ENCODE results near the gene SLC38A2.
"Not testable (repeated sequence)": the region's sequence is repeated elsewhere in the genome, so short reads cannot be mapped to it uniquely, and the experiment has no call there.

SLC38A2 gene

GRCh38 chr12:46343118-46343852 is 29.3 kb downstream of the SLC38A2 start:
- Histone ChIP-seq H3K9me3 (ENCODE audit: insufficient read depth, low read length) (no peaks in the 10 kb centered on the region), H3K4me3 (ENCODE audit: insufficient read depth, low read length, poor library complexity, severe bottlenecking) (no peak overlapping the region), H2AFZ (ENCODE audit: low read depth, low read length, severe bottlenecking) (no peak overlapping the region), H4K20me1 (ENCODE audit: low read depth, low read length) (no peaks in the 10 kb centered on the region), H3K36me3 (ENCODE audit: low read length) (no peaks in the 10 kb centered on the region), H3K27ac (ENCODE audit: low read depth, low read length) (no peak overlapping the region), H3K9me2 (replicated peaks; ENCODE audit: insufficient read depth, low read length) (no peaks in the 10 kb centered on the region), H3K4me2 (ENCODE audit: low read depth, low read length, poor library complexity, severe bottlenecking) (no peak overlapping the region), H3K79me2 (ENCODE audit: insufficient read depth, low read length) (no peaks in the 10 kb centered on the region), H3K9ac (ENCODE audit: low read length) (no peak overlapping the region), H3K27me3 (ENCODE audit: low read length) (no peaks in the 10 kb centered on the region), H3F3A (ENCODE audit: insufficient read depth) (no peaks in the 10 kb centered on the region)
- TF ChIP-seq CTCF (IDR thresholded peaks at IDR 0.05; ENCODE audit: insufficient read depth, low read length, poor library complexity, severe bottlenecking) (no peak), EZH2phosphoT487 (conservative IDR thresholded peaks at IDR 0.05; ENCODE audit: low read length) (no peak)

- Histone ChIP-seq H4K20me1 (ENCODE audit: low read depth, low read length) (no peaks in the 10 kb centered on the region), H3K9ac (ENCODE audit: low read length) (no peak overlapping the region), H3K79me2 (ENCODE audit: insufficient read depth, low read length) (no peaks in the 10 kb centered on the region), H2AFZ (ENCODE audit: low read depth, low read length, severe bottlenecking) (no peak overlapping the region), H3K9me2 (replicated peaks; ENCODE audit: insufficient read depth, low read length) (no peaks in the 10 kb centered on the region), H3K9me3 (ENCODE audit: insufficient read depth, low read length) (no peaks in the 10 kb centered on the region), H3K27me3 (ENCODE audit: low read length) (no peaks in the 10 kb centered on the region), H3K4me3 (ENCODE audit: insufficient read depth, low read length, poor library complexity, severe bottlenecking) (no peak overlapping the region), H3K4me2 (ENCODE audit: low read depth, low read length, poor library complexity, severe bottlenecking) (no peak overlapping the region), H3F3A (ENCODE audit: insufficient read depth) (no peaks in the 10 kb centered on the region), H3K36me3 (ENCODE audit: low read length) (no peaks in the 10 kb centered on the region), H3K27ac (ENCODE audit: low read depth, low read length) (no peak overlapping the region)
- TF ChIP-seq CTCF (IDR thresholded peaks at IDR 0.05; ENCODE audit: insufficient read depth, low read length, poor library complexity, severe bottlenecking) (peak; percentile 28), EZH2phosphoT487 (conservative IDR thresholded peaks at IDR 0.05; ENCODE audit: low read length) (no peak)
These were observed 30.0 kb downstream of the SLC38A2 start for GRCh38 chr12:46342562-46343033.

GRCh38 chr12:46339051-46339450 is 33.5 kb downstream of the SLC38A2 start:
- no peaks in the 10 kb centered on the region for H3K36me3 ChIP-seq (ENCODE audit: low read length)
- no peaks in the 10 kb centered on the region for H3K9me2 ChIP-seq (replicated peaks; ENCODE audit: insufficient read depth, low read length)
- H2AFZ ChIP-seq (ENCODE audit: low read depth, low read length, severe bottlenecking), result no peak overlapping the region
- TF ChIP-seq EZH2phosphoT487 (conservative IDR thresholded peaks at IDR 0.05; ENCODE audit: low read length), result no peak
- no peaks in the 10 kb centered on the region for H3K9me3 ChIP-seq (ENCODE audit: insufficient read depth, low read length)
- no peaks in the 10 kb centered on the region for H4K20me1 ChIP-seq (ENCODE audit: low read depth, low read length)
- no peaks in the 10 kb centered on the region for H3F3A ChIP-seq (ENCODE audit: insufficient read depth)
- no peaks in the 10 kb centered on the region for H3K79me2 ChIP-seq (ENCODE audit: insufficient read depth, low read length)
- H3K4me2 ChIP-seq (ENCODE audit: low read depth, low read length, poor library complexity, severe bottlenecking), result no peak overlapping the region
- no peak overlapping the region for H3K4me3 ChIP-seq (ENCODE audit: insufficient read depth, low read length, poor library complexity, severe bottlenecking)
- H3K27ac ChIP-seq (ENCODE audit: low read depth, low read length), result no peak overlapping the region
- no peaks in the 10 kb centered on the region for H3K27me3 ChIP-seq (ENCODE audit: low read length)
- H3K9ac ChIP-seq (ENCODE audit: low read length), result no peak overlapping the region

- H3F3A ChIP-seq (ENCODE audit: insufficient read depth), result no peaks in the 10 kb centered on the region
- H3K79me2 ChIP-seq (ENCODE audit: insufficient read depth, low read length), result no peaks in the 10 kb centered on the region
- no peaks in the 10 kb centered on the region for H4K20me1 ChIP-seq (ENCODE audit: low read depth, low read length)
- no peak overlapping the region for H3K9ac ChIP-seq (ENCODE audit: low read length)
- TF ChIP-seq EZH2phosphoT487 (conservative IDR thresholded peaks at IDR 0.05; ENCODE audit: low read length), result no peak
- no peak overlapping the region for H3K27ac ChIP-seq (ENCODE audit: low read depth, low read length)
- no peak overlapping the region for H3K4me2 ChIP-seq (ENCODE audit: low read depth, low read length, poor library complexity, severe bottlenecking)
- H3K4me3 ChIP-seq (ENCODE audit: insufficient read depth, low read length, poor library complexity, severe bottlenecking), result no peak overlapping the region
- H3K9me2 ChIP-seq (replicated peaks; ENCODE audit: insufficient read depth, low read length), result no peaks in the 10 kb centered on the region
- no peak overlapping the region for H2AFZ ChIP-seq (ENCODE audit: low read depth, low read length, severe bottlenecking)
- no peaks in the 10 kb centered on the region for H3K36me3 ChIP-seq (ENCODE audit: low read length)
- H3K27me3 ChIP-seq (ENCODE audit: low read length), result no peaks in the 10 kb centered on the region
- H3K9me3 ChIP-seq (ENCODE audit: insufficient read depth, low read length), result peaks cover 7% of the 10 kb centered on the region; the same call in 1 of the 2 replicates
These were observed 40.3 kb downstream of the SLC38A2 start for GRCh38 chr12:46332260-46332659.

GRCh38 chr12:46325075-46325474 is 47.5 kb downstream of the SLC38A2 start:
- H3K4me2 ChIP-seq (ENCODE audit: low read depth, low read length, poor library complexity, severe bottlenecking); H3K79me2 ChIP-seq (ENCODE audit: insufficient read depth, low read length); H3K27ac ChIP-seq (ENCODE audit: low read depth, low read length); H3K27me3 ChIP-seq (ENCODE audit: low read length); H3K4me3 ChIP-seq (ENCODE audit: insufficient read depth, low read length, poor library complexity, severe bottlenecking); H3F3A ChIP-seq (ENCODE audit: insufficient read depth); H3K36me3 ChIP-seq (ENCODE audit: low read length); H3K9ac ChIP-seq (ENCODE audit: low read length); H3K9me2 ChIP-seq (replicated peaks; ENCODE audit: insufficient read depth, low read length); H4K20me1 ChIP-seq (ENCODE audit: low read depth, low read length); H3K9me3 ChIP-seq (ENCODE audit: insufficient read depth, low read length); H2AFZ ChIP-seq (ENCODE audit: low read depth, low read length, severe bottlenecking): not testable (repeated sequence)

All from SU-DHL-6 (cell line).